ENCODE measurements around the gene RNF207. TPM values are rescaled to one million over a fixed set of nuclear protein-coding genes. Genes with fewer than 3 reads are reported as not detected.
A peak's percentile ranks its signal among the peaks of the same experiment; 100 is the strongest.

RNF207 gene
- total RNA-seq, 1 donor = 2.2 TPM

DNA sequence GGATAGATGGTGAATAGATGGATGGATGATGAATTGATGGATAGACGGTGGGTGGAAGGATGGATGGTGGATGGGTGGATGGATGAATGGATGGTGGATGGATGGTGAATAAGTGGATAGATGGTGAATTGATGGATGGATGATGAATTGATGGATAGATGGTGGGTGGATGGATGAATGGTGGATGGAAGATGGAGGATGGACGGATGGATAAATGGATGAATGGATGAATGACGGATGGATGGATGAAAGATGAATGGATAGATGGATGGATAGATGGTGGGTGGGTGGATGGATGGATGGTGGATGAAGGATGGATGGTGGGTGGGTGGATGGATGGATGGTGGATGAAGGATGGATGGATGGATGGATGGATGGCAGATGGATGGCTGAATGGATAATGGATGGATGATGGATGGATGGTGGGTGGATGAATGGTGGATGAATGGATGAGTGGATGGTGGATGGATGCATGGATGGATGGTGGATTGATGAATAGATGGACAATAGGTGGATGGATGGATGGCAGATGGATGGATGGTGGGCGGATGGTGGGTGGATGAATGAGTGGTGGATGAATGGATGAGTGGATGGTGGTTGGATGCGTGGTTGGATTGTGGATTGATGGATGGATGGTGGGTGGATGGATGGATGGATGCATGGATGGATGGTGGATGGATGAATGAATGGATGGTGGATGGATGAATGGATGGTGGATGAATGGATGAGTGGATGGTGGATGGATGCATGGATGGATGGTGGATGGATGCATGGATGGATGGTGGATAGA, 31.1 kb upstream of the RNF207 start:
- no peak for DNase-seq (ENCODE audit: low read depth in 2 of 3, low spot score in 2 of 3)

- no peak for DNase-seq (ENCODE audit: low read depth in 2 of 3, low spot score in 2 of 3)
Measured at GRCh38 chr1:6175411-6175828, 30.5 kb upstream of the RNF207 start.

DNA sequence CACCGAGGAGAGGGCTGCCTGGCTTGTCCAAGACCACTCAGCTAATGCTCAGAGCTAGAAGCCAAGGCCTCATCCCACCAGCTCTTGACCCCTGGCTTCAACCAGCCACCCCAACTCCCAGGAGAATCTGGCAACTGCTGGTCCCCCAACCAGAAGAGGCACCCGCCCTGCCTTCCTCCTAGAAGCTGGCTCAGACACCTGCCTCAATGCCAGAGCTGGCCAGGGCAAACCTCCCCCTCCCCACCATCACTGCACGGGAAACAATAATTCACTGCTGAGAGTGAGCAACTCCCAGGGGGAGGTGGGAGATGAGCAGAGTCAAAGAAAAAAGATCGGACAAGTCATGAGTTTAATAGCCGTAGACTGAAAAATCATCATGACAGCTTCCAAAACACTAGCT, 29.1 kb upstream of the RNF207 start:
- no peak for DNase-seq (ENCODE audit: low read depth in 2 of 3, low spot score in 2 of 3)

DNA sequence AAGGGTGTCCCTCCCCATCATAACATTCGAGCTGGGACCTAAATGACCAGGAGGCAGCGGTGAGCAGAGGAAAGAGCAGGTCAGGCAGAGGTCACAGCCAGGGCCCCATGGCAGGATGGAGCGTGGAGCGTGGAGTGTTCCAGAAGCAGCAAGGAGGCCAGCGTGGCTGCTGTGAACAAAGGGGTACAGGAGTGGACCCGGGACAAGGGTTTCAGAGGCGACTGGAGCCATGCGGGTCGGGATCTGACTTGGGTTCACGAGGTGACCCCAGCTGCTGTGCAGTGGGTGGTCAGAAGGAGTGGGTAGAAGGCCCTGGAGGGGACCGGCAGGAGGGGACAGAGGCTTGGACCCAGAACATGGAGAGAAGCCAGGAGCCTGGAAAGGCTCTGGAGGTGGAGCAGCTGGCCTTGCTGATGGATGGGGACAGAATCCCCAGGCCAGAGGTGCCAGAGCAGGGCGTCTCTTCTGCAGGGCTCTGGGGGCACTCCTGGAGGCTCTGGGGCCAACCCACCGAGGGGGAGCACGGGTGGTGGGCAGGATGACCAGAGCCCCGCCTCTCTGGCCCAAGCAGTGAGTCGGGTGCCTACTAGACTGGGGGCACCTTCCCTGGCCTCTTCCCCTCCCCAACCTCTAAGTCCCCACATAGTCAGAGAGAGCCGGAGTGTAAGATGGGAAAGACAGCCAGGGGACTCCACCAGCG, 28.1 kb upstream of the RNF207 start:
- no peak for DNase-seq (ENCODE audit: low read depth in 2 of 3, low spot score in 2 of 3)

DNA sequence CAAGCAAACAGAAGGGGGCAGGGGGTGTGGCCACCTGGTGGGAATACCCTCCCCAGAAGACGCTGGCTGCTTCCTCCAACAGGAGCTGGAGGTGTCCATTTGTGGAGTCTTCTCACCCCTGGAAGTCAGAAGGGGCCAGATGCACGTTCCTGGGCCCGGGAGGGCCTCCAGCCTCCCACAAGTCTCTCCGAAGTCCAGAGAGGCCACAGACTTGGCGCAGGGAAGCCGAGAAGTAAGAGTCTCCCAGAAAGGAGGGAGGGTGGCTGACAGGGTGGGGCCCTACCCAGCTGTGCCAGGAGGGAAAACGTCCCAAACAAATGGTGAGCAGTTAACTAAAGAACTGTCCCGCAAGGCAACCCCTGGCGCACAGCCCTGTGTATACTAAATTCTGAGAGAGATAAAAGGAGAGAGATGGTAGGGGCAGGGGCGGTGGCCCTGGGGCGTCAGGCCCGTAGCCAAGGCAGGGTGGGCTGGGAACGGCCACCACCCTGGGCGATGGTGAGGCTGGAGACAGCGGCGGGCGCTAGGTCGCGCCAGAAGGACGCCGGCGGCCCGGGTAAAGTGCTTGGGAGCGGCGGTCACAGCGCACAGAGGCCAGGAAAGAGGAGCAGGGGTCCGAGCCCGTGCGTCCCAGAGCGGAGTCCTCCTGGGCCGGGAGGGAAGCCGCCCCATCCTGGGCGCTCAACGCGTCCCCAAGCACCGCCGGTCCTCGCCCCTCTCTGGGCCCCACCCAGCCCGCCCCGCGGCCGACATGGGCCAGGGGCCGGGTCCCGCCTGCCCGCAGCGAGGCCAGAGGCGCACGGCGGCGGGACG, 27.0 kb upstream of the RNF207 start:
- DNase-seq (ENCODE audit: low read depth in 2 of 3, low spot score in 2 of 3) = no peak

DNA sequence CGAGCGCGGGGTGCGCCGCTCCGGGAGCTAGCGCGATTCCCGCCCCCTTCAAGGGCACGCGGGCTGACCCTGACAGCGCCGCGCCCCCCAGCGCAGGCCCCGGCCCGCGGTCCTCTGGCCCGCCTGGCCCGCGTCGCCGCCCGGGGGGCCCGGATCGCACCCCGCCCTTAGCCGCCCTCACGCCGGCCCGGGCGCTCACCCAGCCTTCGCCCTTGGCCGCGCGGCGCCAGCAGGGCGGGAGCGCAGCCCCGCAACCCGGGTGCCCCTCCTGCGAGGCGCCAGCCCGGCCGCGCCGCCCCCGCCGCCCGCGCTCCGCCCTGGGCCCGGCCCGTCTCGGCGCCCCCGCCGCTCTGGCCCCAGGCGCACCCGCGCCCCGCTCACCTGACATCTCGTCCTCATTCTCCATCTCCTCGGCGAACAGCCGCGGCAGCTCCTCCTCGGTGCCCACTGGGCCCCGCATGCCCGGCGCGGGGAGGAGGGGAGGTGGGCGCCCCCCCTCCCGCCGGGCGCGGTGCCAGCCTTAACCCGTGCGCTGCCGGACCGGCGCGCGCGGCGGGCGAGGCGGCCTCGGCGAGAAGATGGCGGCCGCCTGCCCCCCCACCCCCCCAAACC, 26.2 kb upstream of the RNF207 start:
- no peak for DNase-seq (ENCODE audit: low read depth in 2 of 3, low spot score in 2 of 3)

DNA sequence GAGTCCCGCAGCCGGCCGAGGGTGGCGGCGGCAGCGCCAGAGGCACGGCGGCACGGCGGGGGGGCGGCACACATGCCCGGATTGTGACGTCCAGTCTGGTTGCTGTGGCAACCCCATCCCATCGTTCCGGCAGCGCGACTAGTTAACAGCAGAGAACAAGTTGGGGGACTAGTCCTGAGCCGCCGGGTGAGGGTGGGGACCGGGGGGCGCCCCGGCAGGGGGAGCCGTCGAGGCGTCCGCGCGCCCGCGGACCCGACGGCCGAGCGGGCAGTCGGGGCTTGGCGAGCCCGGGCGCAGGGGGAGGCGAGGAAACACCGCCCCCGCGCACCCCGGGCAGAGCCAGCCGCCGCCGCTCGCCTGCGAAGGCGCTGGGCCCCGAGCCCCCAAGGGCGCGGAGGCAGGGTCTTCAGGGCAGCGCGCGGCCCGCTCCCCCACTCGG, 25.6 kb upstream of the RNF207 start, which contains the start of gene CHD5:
Gene CHD5, minus strand, starts transcription at position 54 of the 439 bp plus-strand sequence. CDS start 298 bp downstream, outside the sequence.
- DNase-seq (ENCODE audit: low read depth in 2 of 3, low spot score in 2 of 3) = no peak

- no peak for DNase-seq (ENCODE audit: low read depth in 2 of 3, low spot score in 2 of 3)
Measured at GRCh38 chr1:6180707-6181311, 25.1 kb upstream of the RNF207 start.

DNA sequence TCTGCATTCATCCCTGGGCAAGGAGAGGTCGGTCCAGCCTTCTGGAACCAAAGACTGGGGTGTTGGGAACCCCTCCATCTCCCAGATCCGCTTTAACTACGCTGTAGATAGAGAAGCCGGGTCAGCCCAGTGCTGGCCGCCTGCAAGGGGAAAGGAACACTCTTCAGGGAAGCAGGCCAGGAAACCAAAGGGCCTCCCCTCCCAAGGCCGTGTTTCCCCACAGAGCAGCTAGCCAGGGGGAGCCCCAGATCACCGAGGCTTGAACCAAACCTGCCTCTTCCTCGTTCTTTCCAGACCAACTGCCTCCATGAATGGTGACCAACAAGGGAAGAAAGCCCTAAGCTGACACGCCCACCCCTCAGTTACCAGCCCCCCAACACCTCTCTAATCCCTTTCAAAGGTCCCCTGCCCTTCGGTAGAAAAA, 24.6 kb upstream of the RNF207 start:
- no peak for DNase-seq (ENCODE audit: low read depth in 2 of 3, low spot score in 2 of 3)

DNA sequence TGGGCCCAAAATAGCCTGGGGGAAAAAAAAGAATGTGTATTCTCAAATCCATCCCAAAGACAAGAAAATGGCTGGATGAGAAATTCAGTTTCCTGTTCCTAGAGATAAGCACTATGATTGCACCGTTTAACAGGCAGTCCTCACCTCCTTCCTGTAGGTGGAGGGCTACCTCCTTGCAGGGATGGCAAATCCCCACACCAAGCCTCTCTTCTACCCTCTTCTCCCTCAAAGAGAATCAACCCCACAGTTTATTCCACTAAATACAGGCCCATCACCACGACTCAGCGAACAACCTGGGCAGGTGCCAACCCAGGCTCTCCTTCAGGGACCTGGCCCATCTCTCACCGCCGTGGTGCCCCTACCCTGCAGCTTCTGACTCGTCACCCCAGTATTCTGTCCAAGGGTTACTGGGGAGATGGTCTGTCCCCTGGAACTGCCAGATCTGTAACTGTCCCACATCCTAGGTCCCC, 22.4 kb upstream of the RNF207 start:
- DNase-seq (ENCODE audit: low read depth in 2 of 3, low spot score in 2 of 3) = no peak

DNA sequence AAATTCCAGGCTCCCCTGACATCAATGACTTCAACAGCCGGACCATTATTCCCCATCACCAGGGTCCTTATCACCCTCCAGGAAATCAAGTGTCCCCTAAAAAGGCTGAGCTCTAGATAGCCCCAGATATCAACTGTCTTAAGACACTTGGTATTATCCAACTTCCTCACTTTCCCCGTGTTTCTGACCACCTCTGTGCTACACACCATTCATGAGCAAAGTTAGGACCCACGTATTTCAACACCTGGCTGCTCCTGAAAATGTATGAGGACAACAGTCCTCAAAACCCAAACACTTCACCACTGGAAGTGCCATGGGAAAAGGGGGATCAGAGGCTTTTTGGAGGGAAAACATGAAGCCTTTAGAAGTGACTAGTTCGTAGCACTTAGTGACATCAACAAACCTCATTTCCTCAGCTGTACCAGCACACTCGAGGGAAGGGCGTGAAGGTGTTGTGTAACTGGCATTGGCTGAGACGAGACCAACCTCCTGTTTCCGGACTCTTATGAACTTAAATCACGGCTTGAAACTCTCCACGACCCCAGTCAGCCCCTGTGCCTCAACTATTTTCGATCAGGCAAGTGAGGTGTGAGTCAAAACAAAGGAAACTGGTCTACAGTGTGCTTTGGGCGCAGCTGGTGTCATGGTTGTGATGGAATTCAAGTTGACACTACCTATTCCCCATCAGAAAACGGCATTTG, 21.7 kb upstream of the RNF207 start:
- no peak for DNase-seq (ENCODE audit: low read depth in 2 of 3, low spot score in 2 of 3)

DNA sequence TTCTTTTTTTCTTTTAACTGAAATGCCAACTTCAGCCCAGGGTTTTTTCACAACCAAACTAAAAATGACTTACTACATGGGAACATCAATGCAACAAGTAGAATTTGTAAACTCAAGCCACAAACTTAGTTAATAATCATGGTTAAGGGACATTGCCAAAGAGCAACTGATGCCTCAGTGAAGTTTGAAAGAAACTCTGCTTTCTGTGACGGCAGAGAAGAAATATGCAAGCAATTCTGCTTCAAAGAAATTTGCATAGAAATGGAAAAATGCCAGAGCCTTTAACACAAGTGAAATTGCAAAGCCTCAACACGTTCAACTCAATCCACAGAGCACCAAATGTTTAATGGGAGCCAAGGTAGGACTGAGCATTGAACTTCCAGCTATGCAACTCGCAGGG, 20.8 kb upstream of the RNF207 start:
- DNase-seq (ENCODE audit: low read depth in 2 of 3, low spot score in 2 of 3) = no peak

GRCh38 chr1:6185635-6186382, 20.1 kb upstream of the RNF207 start:
- peak in 2 of 3 donors; percentile 41 to 70 for DNase-seq (ENCODE audit: low read depth in 2 of 3, low spot score in 2 of 3)

GRCh38 chr1:6188466-6188865, 17.5 kb upstream of the RNF207 start:
- no peak for DNase-seq (ENCODE audit: low read depth in 2 of 3, low spot score in 2 of 3)

- no peak for DNase-seq (ENCODE audit: low read depth in 2 of 3, low spot score in 2 of 3)
Measured at GRCh38 chr1:6191968-6192367, 14.0 kb upstream of the RNF207 start.

GRCh38 chr1:6197746-6198427, 8.0 kb upstream of the RNF207 start:
- DNase-seq (ENCODE audit: low read depth in 2 of 3, low spot score in 2 of 3) = no peak

DNA sequence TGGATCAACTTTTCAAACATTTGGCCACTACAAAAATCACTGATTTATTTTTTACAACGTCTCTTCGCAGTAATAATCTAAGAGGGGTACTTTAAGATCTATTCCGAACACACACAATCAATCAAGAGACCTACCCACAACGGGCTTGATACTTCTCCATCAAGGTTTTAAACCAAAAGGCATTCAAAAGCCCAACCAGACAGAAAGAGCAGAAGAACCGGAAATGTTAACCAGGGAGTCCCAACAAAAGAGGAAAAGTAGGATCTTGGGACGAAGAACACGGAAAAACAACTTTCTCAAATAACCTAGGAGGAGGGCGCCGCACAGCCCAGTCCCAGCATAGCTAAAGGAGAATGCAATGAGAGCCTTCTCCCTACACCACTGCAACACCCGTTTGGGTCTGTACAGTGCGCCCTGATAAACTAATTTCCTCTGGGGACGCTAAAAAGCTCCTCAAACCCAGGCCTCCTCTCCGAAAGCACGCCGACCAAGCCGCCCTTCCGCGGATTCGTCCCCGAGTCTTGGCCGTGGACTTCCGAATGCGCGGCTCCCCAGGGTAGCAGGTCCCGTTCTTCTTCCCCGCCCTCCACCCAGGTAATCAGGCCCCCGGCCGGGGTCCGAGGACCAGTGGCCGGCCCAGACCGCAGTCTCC, 7.1 kb upstream of the RNF207 start:
- no peak for DNase-seq (ENCODE audit: low read depth in 2 of 3, low spot score in 2 of 3)
